Measurements from ENCODE around the gene DOK6.

Gene DOK6

GRCh38 chr18:69484699-69485396, 84.2 kb downstream of the DOK6 start:
- DNase-seq, result no peak
- TF ChIP-seq GATA1 (IDR thresholded peaks at IDR 0.05; ENCODE audit: low read depth, low read length) (no peak), POLR2A (IDR thresholded peaks at IDR 0.05; ENCODE audit: low read length) (no peak)

DNA sequence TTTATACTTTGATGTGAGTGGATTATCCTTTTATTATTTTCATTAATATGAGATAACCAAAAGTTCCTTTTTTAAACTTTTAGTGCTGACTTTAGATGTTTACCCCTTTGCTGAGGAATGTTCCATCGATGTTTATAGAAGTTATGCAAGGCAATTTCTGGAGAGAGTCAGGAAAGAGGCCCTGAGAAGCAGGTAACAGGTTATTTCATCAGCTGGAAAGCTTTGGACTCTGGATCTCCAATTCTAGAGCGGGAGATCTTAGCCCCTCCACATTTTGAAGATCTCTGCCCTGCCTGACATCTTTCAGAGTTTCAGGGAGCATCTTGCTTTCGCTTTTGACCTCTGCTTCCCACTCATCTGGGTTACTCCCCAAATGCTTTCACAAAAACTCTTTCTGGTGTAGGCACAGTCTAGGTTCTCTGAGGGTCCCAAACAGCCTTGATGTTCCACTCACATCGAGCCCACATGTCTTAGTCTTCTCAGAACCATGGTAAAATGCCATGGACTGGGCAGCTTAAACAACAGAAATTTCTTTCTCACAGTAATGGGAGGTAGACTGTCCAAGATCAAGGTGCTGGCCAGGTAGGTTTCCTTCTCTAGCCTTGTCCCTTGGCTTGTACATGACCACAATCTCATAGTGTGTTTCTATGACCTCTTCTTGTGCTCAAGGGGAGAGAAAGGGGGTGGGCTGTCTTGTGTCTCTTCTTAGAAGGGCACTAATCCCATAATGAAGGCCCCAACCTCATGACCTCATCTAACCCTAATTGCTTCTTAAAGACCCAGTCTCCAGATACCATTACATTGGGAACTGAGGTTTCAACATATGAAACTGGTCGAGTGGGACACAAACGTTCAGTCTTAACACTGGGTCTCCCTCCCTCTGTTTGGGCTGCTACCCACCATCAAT, 87.1 kb downstream of the DOK6 start:
- no peak for DNase-seq
- TF ChIP-seq GATA1 (IDR thresholded peaks at IDR 0.05; ENCODE audit: low read depth, low read length), result no peak

DNA sequence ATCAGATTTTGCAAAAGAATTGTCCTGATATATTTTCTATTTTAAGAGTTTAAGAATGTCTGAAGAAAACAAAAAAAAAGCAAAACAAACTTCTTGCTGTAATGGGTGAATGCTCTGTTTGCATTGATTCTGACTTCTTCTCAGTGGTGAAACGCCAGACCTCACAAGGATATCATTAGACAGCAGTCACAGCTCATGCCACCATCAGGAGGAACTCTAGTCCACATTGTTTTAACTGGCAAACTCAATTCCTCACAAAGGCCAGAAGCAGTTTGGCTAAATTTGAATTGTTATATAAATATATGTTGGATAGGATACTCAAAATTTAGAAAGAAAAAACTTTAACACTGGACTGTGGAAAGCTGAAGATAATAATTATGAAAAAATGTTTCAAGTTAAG, 89.4 kb downstream of the DOK6 start:
- no peak for TF ChIP-seq POLR2A (IDR thresholded peaks at IDR 0.05; ENCODE audit: low read length)
- no peak for TF ChIP-seq GATA1 (IDR thresholded peaks at IDR 0.05; ENCODE audit: low read depth, low read length)
- DNase-seq, result no peak

DNA sequence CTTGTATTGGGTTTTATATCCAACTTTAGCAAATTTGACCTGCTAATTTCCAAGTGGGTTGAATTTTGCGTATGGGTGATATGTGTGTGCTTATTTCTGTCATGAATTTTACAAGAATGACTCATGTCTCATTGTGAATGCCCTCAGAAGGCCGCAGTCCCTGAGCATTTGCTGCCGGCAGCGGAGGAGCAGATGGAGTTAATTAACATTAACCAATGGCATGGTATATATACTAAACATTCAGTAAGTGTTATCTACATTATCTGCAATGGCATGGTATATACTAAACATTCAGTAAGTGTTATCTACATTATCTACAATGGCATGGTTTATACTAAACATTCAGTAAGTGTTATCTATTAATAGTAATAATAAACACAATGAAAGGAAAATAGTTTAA, 90.1 kb downstream of the DOK6 start:
- TF ChIP-seq POLR2A (IDR thresholded peaks at IDR 0.05; ENCODE audit: low read length), result no peak
- no peak for TF ChIP-seq GATA1 (IDR thresholded peaks at IDR 0.05; ENCODE audit: low read depth, low read length)
- no peak for DNase-seq

DNA sequence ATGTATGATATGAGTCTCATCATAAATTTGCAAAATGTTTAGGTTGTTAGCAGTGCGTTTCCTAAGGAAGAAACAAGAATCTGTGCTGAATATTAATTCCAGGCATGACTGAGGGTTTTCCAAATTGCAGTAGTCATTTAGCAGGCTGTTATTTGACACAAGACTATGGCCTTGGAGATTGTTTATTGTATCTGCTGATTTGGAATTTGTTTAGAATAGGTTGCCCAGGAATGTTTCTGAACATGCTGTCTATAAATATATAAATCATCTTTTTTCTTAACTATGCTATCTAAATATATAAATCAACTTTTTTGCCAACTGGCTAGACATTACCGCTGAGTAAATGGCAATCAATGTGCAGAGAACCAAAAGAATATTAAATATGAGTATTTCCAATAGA, 90.9 kb downstream of the DOK6 start:
- DNase-seq, result no peak
- TF ChIP-seq GATA1 (IDR thresholded peaks at IDR 0.05; ENCODE audit: low read depth, low read length) (no peak), POLR2A (IDR thresholded peaks at IDR 0.05; ENCODE audit: low read length) (no peak)

DNA sequence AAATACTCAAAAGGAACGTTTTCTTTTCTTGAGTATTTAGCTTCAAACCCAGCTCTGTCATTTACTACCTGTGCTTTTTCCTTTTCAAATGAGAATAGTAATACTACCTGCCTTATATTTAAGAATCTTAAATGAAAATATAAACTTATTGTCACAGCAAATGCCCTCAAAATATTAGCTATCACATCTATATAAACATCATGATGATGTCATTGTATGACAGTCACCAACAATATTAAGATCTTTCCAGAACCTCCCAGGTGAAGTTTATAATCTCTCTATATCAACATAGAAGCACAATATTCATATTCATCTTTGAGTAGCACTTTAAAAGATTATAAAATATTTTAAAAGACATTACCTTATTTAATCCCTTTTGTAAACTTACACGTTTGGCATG, 92.2 kb downstream of the DOK6 start:
- TF ChIP-seq GATA1 (IDR thresholded peaks at IDR 0.05; ENCODE audit: low read depth, low read length), result no peak
- TF ChIP-seq POLR2A (IDR thresholded peaks at IDR 0.05; ENCODE audit: low read length), result no peak
- DNase-seq, result no peak

- no peak for TF ChIP-seq POLR2A (IDR thresholded peaks at IDR 0.05; ENCODE audit: low read length)
- TF ChIP-seq GATA1 (IDR thresholded peaks at IDR 0.05; ENCODE audit: low read depth, low read length), result no peak
- no peak for DNase-seq
Measured at GRCh38 chr18:69494841-69495240, 94.2 kb downstream of the DOK6 start.

- no peak for DNase-seq
- no peak for TF ChIP-seq POLR2A (IDR thresholded peaks at IDR 0.05; ENCODE audit: low read length)
- TF ChIP-seq GATA1 (IDR thresholded peaks at IDR 0.05; ENCODE audit: low read depth, low read length), result no peak
Measured at GRCh38 chr18:69495338-69495737, 94.7 kb downstream of the DOK6 start.

DNA sequence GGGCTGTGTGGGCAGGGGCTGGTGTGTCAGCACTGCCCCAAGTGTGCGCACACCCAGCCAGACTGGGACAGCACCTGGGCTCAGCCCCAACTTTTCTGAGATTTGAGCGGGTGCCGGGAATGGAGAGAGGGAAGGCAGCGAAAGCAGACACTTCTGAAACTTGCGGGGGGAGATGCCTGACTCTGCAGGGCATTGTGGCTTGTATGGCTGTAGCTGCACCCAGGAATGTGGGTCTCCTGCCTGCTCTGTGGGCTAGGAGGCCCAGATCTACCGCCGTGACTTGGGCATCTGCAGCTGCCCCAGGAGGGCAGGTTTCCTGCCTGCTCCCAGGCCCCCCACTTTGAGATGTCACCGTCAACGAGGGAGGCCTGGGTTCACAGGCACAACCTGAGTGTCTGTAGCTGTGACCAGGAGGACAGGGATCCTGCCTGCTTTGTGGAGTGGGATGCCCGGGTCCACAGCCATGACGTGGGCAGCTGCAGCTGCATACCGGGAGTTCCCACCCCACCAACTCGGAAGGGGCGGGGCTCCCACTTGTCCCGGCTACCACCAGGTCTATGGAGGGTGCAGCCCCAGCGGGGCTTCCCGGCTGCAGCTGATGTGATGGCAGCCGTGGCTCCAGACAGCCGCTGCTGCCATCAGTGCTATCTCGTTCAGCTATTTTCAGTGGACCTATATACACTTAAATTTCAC, 95.3 kb downstream of the DOK6 start:
- no peak for TF ChIP-seq GATA1 (IDR thresholded peaks at IDR 0.05; ENCODE audit: low read depth, low read length)
- TF ChIP-seq POLR2A (IDR thresholded peaks at IDR 0.05; ENCODE audit: low read length), result no peak
- DNase-seq, result no peak

DNA sequence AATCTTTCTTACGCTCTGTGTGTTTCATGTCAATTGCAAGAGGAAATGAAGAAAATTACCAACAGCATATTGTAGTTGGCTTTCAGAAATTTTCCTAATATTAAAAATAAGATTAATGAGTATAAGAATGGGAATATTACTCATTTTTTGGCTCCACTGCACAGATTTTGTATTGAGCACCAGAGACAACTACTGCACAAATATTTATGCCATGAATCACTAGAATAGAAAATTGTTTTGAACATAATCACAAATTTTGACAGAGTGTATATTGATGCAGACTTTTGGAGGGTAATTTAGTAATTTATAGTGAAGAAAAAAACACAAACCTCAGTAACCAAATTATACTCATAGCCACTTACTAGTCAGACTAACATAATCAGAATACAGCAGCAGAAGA, 118.3 kb downstream of the DOK6 start:
- TF ChIP-seq GATA1 (IDR thresholded peaks at IDR 0.05; ENCODE audit: low read depth, low read length) (no peak), POLR2A (IDR thresholded peaks at IDR 0.05; ENCODE audit: low read length) (no peak)
- DNase-seq, result no peak

- TF ChIP-seq POLR2A (IDR thresholded peaks at IDR 0.05; ENCODE audit: low read length), result no peak
- no peak for TF ChIP-seq GATA1 (IDR thresholded peaks at IDR 0.05; ENCODE audit: low read depth, low read length)
- DNase-seq, result no peak
Measured at GRCh38 chr18:69523582-69523981, 122.9 kb downstream of the DOK6 start.

- TF ChIP-seq GATA1 (IDR thresholded peaks at IDR 0.05; ENCODE audit: low read depth, low read length), result no peak
- TF ChIP-seq POLR2A (IDR thresholded peaks at IDR 0.05; ENCODE audit: low read length), result no peak
- no peak for DNase-seq
Measured at GRCh38 chr18:69528435-69528834, 127.7 kb downstream of the DOK6 start.

- no peak for TF ChIP-seq POLR2A (IDR thresholded peaks at IDR 0.05; ENCODE audit: low read length)
- no peak for TF ChIP-seq GATA1 (IDR thresholded peaks at IDR 0.05; ENCODE audit: low read depth, low read length)
- no peak for DNase-seq
Measured at GRCh38 chr18:69529151-69529550, 128.5 kb downstream of the DOK6 start.

GRCh38 chr18:69531973-69532372, 131.3 kb downstream of the DOK6 start:
- DNase-seq, result no peak
- TF ChIP-seq GATA1 (IDR thresholded peaks at IDR 0.05; ENCODE audit: low read depth, low read length) (no peak), POLR2A (IDR thresholded peaks at IDR 0.05; ENCODE audit: low read length) (no peak)

All from erythroblast (primary cell).